Lung (tissue), 12 donors: ENCODE results near the gene DLG2. TPM values are rescaled to one million over a fixed set of nuclear protein-coding genes. Genes with fewer than 3 reads are reported as not detected.

Source experiments
- ATAC-seq: fragments of 200-7000 bp; cut with Tn5 transposase; one replicate; pipeline ENCODE4 v1.9.1; 2020; ENCODE audit warnings: moderate number of reproducible peaks; ENCODE audit not compliant: insufficient read depth, low FRiP score
- DNase-seq, 3 donors: peaks; one replicate each; pipeline ENCODE4 v3.0.0-alpha.2; 2013 to 2017
- H3K27ac ChIP-seq, 2 donors: one replicate each; pipeline ENCODE4 v1.5.1; 2013; ENCODE audit warnings: mild to moderate bottlenecking in 2 of 2, moderate library complexity in 2 of 2, control low read depth in 1 of 2, inconsistent platforms in 1 of 2, low read depth in 1 of 2, low read length in 1 of 2
- H3K27me3 ChIP-seq, 3 donors: one replicate each; pipeline ENCODE4 v1.5.1; 2013; ENCODE audit warnings: low read length in 2 of 3; ENCODE audit not compliant: control insufficient read depth in 3 of 3, insufficient read depth in 3 of 3
- H3K36me3 ChIP-seq, 4 donors: one replicate each; pipeline ENCODE4 v1.5.1; 2013; ENCODE audit warnings: low read length in 4 of 4, mild to moderate bottlenecking in 1 of 4, moderate library complexity in 1 of 4; ENCODE audit not compliant: control insufficient read depth in 4 of 4, insufficient read depth in 4 of 4
- H3K4me1 ChIP-seq, 5 donors: one replicate each; pipeline ENCODE4 v1.5.1; 2013; ENCODE audit warnings: low read length in 5 of 5, mild to moderate bottlenecking in 2 of 5, moderate library complexity in 1 of 5; ENCODE audit not compliant: control insufficient read depth in 5 of 5, insufficient read depth in 5 of 5
- H3K4me3 ChIP-seq: one replicate; pipeline ENCODE4 v1.5.1; 2013; ENCODE audit warnings: mild to moderate bottlenecking, control low read depth, moderate library complexity
- H3K9ac ChIP-seq, 2 donors: one replicate each; pipeline ENCODE4 v1.5.1; 2013; ENCODE audit warnings: low read length in 2 of 2, control low read depth in 1 of 2; ENCODE audit not compliant: insufficient read depth in 1 of 2
- H3K9me3 ChIP-seq, 4 donors: one replicate each; pipeline ENCODE4 v1.5.1; 2013; ENCODE audit warnings: low read length in 3 of 4, mild to moderate bottlenecking in 1 of 4, moderate library complexity in 1 of 4; ENCODE audit not compliant: control insufficient read depth in 4 of 4, insufficient read depth in 3 of 4
- WGBS, 2 donors: extraction: QIAGEN DNeasy Blood & Tissue Kit; methylation state at CpG; one replicate each; pipeline ENCODE4 v1.1.7; 2013; 5-methylcytosine and 5-hydroxymethylcytosine counted together
- polyA plus RNA-seq, 2 donors: library from polyadenylated mRNA; stranded (reverse); fragments of 200-250 nt; gene quantifications; one replicate each; pipeline ENCODE4 v1.2.1, GENCODE V29; 2013
- total RNA-seq, 2 donors: library from RNA; depleted of rRNA in 1 of 2; stranded (reverse); fragments of >200 nt in 1 of 2; gene quantifications; one replicate each; pipeline ENCODE4 v1.2.1, GENCODE V29; 2014 to 2021
- TF ChIP-seq, protein P1 (sequence below): IDR thresholded peaks from 2 replicates; pipeline ENCODE4 v1.5.1; 2012; ENCODE audit warnings: mild to moderate bottlenecking; ENCODE audit errors: control extremely low read depth, extremely low read depth
- donor health status: control.
- donor health status: control.
- donor health status: Bipolar disorder and iron deficiency.
- donor health status: healthy.
- donor health status: DM: yes; HTN: yes; CAD: no.

Gene DLG2
- total and polyA plus RNA-seq, 4 donors: 0.32 to 24.1 (median 5.4) TPM

GRCh38 chr11:84396521-84396920 lies 1230.6 kb downstream of the DLG2 start:
- ATAC-seq: no peak

GRCh38 chr11:84390441-84391078 lies 1236.6 kb downstream of the DLG2 start:
- no peaks in the 10 kb centered on the region for H3K36me3 ChIP-seq
- H3K4me1 ChIP-seq: no peaks in the 10 kb centered on the region
- H3K9me3 ChIP-seq: no peaks in the 10 kb centered on the region
- no peak overlapping the region for H3K4me3 ChIP-seq
- 75 to 81% methylated on average over 6 of the region's 6 CpGs for WGBS, 2 donors
- no peak overlapping the region for H3K27ac ChIP-seq
- TF ChIP-seq, protein P1, sequence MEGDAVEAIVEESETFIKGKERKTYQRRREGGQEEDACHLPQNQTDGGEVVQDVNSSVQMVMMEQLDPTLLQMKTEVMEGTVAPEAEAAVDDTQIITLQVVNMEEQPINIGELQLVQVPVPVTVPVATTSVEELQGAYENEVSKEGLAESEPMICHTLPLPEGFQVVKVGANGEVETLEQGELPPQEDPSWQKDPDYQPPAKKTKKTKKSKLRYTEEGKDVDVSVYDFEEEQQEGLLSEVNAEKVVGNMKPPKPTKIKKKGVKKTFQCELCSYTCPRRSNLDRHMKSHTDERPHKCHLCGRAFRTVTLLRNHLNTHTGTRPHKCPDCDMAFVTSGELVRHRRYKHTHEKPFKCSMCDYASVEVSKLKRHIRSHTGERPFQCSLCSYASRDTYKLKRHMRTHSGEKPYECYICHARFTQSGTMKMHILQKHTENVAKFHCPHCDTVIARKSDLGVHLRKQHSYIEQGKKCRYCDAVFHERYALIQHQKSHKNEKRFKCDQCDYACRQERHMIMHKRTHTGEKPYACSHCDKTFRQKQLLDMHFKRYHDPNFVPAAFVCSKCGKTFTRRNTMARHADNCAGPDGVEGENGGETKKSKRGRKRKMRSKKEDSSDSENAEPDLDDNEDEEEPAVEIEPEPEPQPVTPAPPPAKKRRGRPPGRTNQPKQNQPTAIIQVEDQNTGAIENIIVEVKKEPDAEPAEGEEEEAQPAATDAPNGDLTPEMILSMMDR: no peak
- H3K9ac ChIP-seq: no peak overlapping the region
- ATAC-seq: no peak
- DNase-seq: peak in 2 of 3 donors; percentile 4 to 18
- no peaks in the 10 kb centered on the region for H3K27me3 ChIP-seq

More at GRCh38 chr11:84396521-84396920, 1230.6 kb downstream of the DLG2 start:
- Histone ChIP-seq H3K27ac (no peak overlapping the region), H3K4me1 (no peaks in the 10 kb centered on the region), H3K36me3 (no peaks in the 10 kb centered on the region), H3K4me3 (no peak overlapping the region), H3K27me3 (no peaks in the 10 kb centered on the region), H3K9ac (no peak overlapping the region), H3K9me3 (no peaks in the 10 kb centered on the region)
- TF ChIP-seq, protein P1: no peak
- 92 to 93% methylated on average over 3 of the region's 3 CpGs for WGBS, 2 donors
- DNase-seq: no peak

DNA sequence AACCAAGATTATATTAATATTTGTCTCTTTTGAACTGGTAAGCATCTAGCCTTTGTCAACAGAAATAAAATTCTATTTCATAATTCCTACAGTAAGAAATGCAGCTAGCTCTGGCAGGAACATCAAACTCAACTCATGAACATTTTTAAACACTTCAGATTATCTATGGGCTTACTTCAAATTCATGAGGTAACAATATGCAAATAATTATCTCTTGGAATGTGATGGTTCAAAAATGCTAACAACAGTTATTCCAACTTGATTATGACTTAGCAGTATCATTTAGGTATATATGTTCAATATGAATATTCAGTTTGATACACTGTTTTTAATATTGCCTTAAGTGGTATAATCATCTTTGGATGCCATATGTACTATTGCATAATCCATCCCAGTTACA lies 1237.4 kb downstream of the DLG2 start:
- TF ChIP-seq, protein P1: no peak
- Histone ChIP-seq H3K36me3 (no peaks in the 10 kb centered on the region), H3K9ac (no peak overlapping the region), H3K27me3 (no peaks in the 10 kb centered on the region), H3K4me3 (no peak overlapping the region), H3K9me3 (no peaks in the 10 kb centered on the region), H3K27ac (no peak overlapping the region), H3K4me1 (no peaks in the 10 kb centered on the region)
- ATAC-seq: no peak
- no peak for DNase-seq

DNA sequence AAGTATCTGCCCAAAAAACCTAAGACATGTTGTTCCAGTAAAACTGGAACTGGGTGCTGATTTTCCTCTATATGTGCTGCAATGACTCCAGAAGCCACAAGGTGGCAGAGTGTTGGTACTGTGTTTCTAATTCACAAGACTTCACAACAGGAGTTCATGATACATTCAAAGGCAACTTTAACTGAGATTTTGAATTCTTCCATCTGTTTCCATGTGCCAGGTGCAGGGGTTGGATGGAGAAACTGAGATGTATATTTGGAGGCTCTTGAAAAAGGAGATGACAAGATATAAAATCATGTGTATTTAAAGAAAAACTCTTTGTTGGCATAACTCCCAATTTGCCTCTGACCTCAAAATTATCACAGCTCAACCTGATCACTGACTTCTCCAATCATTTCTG lies 1242.4 kb downstream of the DLG2 start:
- Histone ChIP-seq H3K9me3 (no peaks in the 10 kb centered on the region), H3K36me3 (no peaks in the 10 kb centered on the region), H3K4me3 (no peak overlapping the region), H3K4me1 (no peaks in the 10 kb centered on the region), H3K27ac (no peak overlapping the region), H3K27me3 (no peaks in the 10 kb centered on the region), H3K9ac (no peak overlapping the region)
- ATAC-seq: peak; percentile 37
- TF ChIP-seq, protein P1: peak; percentile 22
- DNase-seq: peak; percentile 24 to 59 (median 34)
